MM.1S (cell line): Measurements from ENCODE around the gene C15orf39.
A peak's percentile ranks its signal among the peaks of the same experiment; 100 is the strongest.

Experiments
- DNase-seq: peaks from one replicate; pipeline ENCODE4 v3.0.0-alpha.2; 2015
- H2AFZ ChIP-seq: fragments of 300-600 bp; sonication (generic); 2 replicates; pipeline ENCODE4 v1.6.0; 2016; ENCODE audit warnings: antibody characterized with exemption, low read length
- H3F3A ChIP-seq: fragments of 300-600 bp; sonication (generic); 2 replicates; pipeline ENCODE4 v1.6.1; 2016; ENCODE audit warnings: mild to moderate bottlenecking, antibody characterized with exemption, low read length, moderate library complexity, mixed read lengths; ENCODE audit not compliant: insufficient read depth
- H3K27ac ChIP-seq: fragments of 300-600 bp; sonication (generic); 2 replicates; pipeline ENCODE4 v1.5.1; 2016; ENCODE audit warnings: mild to moderate bottlenecking, low read length
- H3K27me3 ChIP-seq: fragments of 300-600 bp; sonication (generic); replicated peaks from 2 replicates; pipeline ENCODE4 v1.6.0; 2016; ENCODE audit warnings: low read length; ENCODE audit not compliant: insufficient read depth
- H3K36me3 ChIP-seq: fragments of 300-600 bp; sonication (generic); replicated peaks from 2 replicates; pipeline ENCODE4 v1.6.1; 2016; ENCODE audit warnings: mild to moderate bottlenecking, low read length, mixed read lengths; ENCODE audit not compliant: insufficient read depth
- H3K4me1 ChIP-seq: fragments of 300-600 bp; sonication (generic); 2 replicates; pipeline ENCODE4 v1.6.1; 2016; ENCODE audit warnings: low read length, mixed read lengths
- H3K4me2 ChIP-seq: fragments of 300-600 bp; sonication (generic); 2 replicates; pipeline ENCODE4 v1.6.0; 2016; ENCODE audit warnings: low read depth, low read length
- H3K4me3 ChIP-seq: fragments of 300-600 bp; sonication (generic); 2 replicates; pipeline ENCODE4 v1.5.1; 2016; ENCODE audit warnings: low read length, mixed read lengths
- H3K79me2 ChIP-seq: fragments of 300-600 bp; sonication (generic); 2 replicates; pipeline ENCODE4 v1.6.1; 2016; ENCODE audit warnings: mixed run types, low read length, mixed read lengths
- H3K9ac ChIP-seq: fragments of 300-600 bp; sonication (generic); 2 replicates; pipeline ENCODE4 v1.6.1; 2016; ENCODE audit warnings: low read length, mixed read lengths
- H3K9me2 ChIP-seq: fragments of 300-600 bp; sonication (generic); replicated peaks from 2 replicates; pipeline ENCODE4 v1.6.1; 2016; ENCODE audit warnings: mild to moderate bottlenecking, low read length, mixed read lengths; ENCODE audit not compliant: insufficient read depth
- H3K9me3 ChIP-seq: fragments of 300-600 bp; sonication (generic); replicated peaks from 2 replicates; pipeline ENCODE4 v1.6.1; 2016; ENCODE audit warnings: mild to moderate bottlenecking, low read length, mixed read lengths; ENCODE audit not compliant: insufficient read depth
- H4K20me1 ChIP-seq: fragments of 300-600 bp; sonication (generic); 2 replicates; pipeline ENCODE4 v1.6.1; 2016; ENCODE audit warnings: mild to moderate bottlenecking, low read length, moderate library complexity, mixed read lengths; ENCODE audit not compliant: insufficient read depth
- EZH2 ChIP-seq: fragments of 300-600 bp; sonication (generic); optimal IDR thresholded peaks from 2 replicates; pipeline ENCODE3; 2017; ENCODE audit warnings: low read depth, mild to moderate bottlenecking, antibody characterized with exemption, low read length, mixed read lengths
- EZH2phosphoT487 ChIP-seq: fragments of 300-600 bp; sonication (generic); IDR thresholded peaks from 2 replicates; pipeline ENCODE4 v1.6.1; 2018; ENCODE audit warnings: antibody characterized with exemption, low read length
- TF ChIP-seq, protein P1 (sequence below): fragments of 300-600 bp; sonication (generic); IDR thresholded peaks from 2 replicates; pipeline ENCODE4 v1.5.1; 2016; ENCODE audit warnings: antibody characterized with exemption, low read length, mixed read lengths

The C15orf39 gene

DNA sequence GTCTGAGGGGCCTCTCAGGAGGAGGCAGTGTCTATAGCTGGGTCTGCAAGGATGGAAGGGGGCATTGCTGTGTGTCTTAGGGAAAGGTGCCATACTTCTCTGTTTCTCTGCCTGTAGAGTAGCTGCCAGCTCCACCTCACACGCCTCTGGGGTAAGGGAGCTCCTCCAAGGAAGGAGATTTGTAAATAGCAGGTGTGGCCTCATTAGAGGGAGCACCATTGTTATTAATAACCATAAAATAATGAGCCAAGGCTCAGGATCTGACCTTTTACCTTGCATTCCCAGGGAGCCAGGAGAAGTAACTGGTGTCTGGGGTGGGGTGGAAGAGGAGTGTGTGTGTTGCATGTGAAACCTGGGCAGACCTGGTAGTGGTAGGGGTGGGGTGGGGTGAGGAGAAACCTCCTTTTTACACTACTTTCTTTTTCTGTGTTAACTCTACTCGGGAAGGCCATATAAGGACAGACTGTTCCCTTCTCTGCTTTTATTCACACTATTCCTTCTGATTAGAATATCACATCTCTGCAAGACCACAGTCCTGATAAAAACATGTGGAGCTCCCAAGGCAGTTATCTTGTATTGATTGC lies 2.2 kb upstream of the C15orf39 start:
- Histone ChIP-seq H3K4me2 (peak overlapping the region; percentile 93), H3K9me3 (no peaks in the 10 kb centered on the region), H3K79me2 (peaks cover 38% of the 10 kb centered on the region), H3K27me3 (no peaks in the 10 kb centered on the region), H3K4me1 (peaks cover 34% of the 10 kb centered on the region), H3K4me3 (peak overlapping the region; percentile 22; the same call in 1 of the 2 replicates), H3K9me2 (no peaks in the 10 kb centered on the region), H3K27ac (peak overlapping the region; percentile 48; the same call in 1 of the 2 replicates), H3K36me3 (no peaks in the 10 kb centered on the region; the same call in 1 of the 2 replicates), H3K9ac (no peak overlapping the region), H2AFZ (no peak overlapping the region), H4K20me1 (peaks cover 10% of the 10 kb centered on the region; the same call in 1 of the 2 replicates), H3F3A (peaks cover 42% of the 10 kb centered on the region)
- no peak for TF ChIP-seq EZH2
- TF ChIP-seq, protein P1, sequence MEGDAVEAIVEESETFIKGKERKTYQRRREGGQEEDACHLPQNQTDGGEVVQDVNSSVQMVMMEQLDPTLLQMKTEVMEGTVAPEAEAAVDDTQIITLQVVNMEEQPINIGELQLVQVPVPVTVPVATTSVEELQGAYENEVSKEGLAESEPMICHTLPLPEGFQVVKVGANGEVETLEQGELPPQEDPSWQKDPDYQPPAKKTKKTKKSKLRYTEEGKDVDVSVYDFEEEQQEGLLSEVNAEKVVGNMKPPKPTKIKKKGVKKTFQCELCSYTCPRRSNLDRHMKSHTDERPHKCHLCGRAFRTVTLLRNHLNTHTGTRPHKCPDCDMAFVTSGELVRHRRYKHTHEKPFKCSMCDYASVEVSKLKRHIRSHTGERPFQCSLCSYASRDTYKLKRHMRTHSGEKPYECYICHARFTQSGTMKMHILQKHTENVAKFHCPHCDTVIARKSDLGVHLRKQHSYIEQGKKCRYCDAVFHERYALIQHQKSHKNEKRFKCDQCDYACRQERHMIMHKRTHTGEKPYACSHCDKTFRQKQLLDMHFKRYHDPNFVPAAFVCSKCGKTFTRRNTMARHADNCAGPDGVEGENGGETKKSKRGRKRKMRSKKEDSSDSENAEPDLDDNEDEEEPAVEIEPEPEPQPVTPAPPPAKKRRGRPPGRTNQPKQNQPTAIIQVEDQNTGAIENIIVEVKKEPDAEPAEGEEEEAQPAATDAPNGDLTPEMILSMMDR = no peak
- TF ChIP-seq EZH2phosphoT487 = no peak
- peak; percentile 34 for DNase-seq

- Histone ChIP-seq H3F3A (peaks cover 42% of the 10 kb centered on the region), H3K4me2 (peak overlapping the region; percentile 93), H3K9me3 (no peaks in the 10 kb centered on the region), H3K36me3 (peaks cover 3% of the 10 kb centered on the region), H3K27me3 (no peaks in the 10 kb centered on the region), H4K20me1 (peaks cover 15% of the 10 kb centered on the region), H3K4me1 (peaks cover 39% of the 10 kb centered on the region), H3K79me2 (peaks cover 47% of the 10 kb centered on the region), H3K9ac (no peak overlapping the region; the same call in 1 of the 2 replicates), H3K4me3 (peak overlapping the region; percentile 64), H2AFZ (no peak overlapping the region), H3K9me2 (no peaks in the 10 kb centered on the region), H3K27ac (peak overlapping the region; percentile 48; the same call in 1 of the 2 replicates)
- TF ChIP-seq, protein P1 = no peak
- TF ChIP-seq EZH2 (no peak), EZH2phosphoT487 (no peak)
- no peak for DNase-seq
These were observed 1.3 kb upstream of the C15orf39 start for GRCh38 chr15:75200391-75200764.

DNA sequence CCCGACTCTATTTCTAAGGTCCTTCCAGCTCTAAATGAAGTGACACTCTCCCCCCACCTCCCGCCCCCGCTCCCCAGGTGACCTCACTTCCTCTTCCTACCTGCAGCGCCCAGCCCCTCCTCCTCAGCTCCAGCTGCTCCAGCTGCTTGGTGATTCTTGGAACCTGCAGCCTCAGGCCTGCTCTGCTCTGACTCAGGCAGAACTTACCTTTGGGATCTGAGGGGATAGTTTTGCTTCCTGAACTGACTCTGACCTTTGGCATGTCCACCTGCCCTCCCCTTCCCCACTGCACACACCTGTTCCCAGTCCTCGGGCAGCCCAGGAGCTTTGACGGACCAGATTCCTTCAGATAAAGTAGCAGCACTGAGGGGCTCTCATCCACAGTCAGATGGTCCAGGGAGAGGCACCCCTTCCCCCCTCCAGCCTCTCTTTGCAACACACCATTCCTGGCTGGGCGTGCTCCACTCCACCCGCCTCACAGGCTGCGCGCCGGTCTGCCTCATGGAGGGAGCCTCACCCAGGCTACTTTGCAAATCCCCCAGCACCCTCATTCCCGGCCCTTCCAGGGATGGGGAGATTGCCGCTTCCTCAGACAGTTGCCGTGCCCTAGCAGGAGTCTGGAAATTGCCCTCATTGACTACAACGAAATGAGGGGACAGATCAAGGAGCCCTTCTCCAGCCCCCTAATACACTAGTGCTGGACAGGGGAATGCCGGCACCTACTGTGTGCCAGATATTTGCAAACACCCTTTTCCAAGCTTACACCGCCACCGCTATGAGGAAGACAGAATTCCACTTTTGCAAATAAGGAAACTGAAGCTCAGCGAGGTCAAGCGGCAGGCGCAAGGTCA lies 692 bp upstream of the C15orf39 start:
- Histone ChIP-seq H2AFZ (peak overlapping the region; percentile 10), H3K9ac (peak overlapping the region; percentile 66), H3K36me3 (peaks cover 9% of the 10 kb centered on the region), H4K20me1 (peaks cover 21% of the 10 kb centered on the region), H3K27ac (peak overlapping the region; percentile 48; the same call in 1 of the 2 replicates), H3K27me3 (no peaks in the 10 kb centered on the region), H3K4me3 (peak overlapping the region; percentile 64), H3K9me3 (no peaks in the 10 kb centered on the region), H3K9me2 (no peaks in the 10 kb centered on the region), H3K4me1 (peaks cover 39% of the 10 kb centered on the region), H3F3A (peaks cover 42% of the 10 kb centered on the region), H3K79me2 (peaks cover 53% of the 10 kb centered on the region), H3K4me2 (peak overlapping the region; percentile 93)
- peak; percentile 56 for DNase-seq
- TF ChIP-seq, protein P1 = no peak
- TF ChIP-seq EZH2 (no peak), EZH2phosphoT487 (no peak)
